Endothelial cell of umbilical vein (primary cell): Measurements from ENCODE around the gene HMGN2. TPM values are rescaled to one million over a fixed set of nuclear protein-coding genes. Genes with fewer than 3 reads are reported as not detected.

ENCODE experiments used
- BruUV-seq: library from RNA; stranded (reverse); fragments of 400-500 nt; replicated peaks from 2 replicates; lab custom pipeline; 2021; lab: Mats Ljungman, UMichigan
- CTCF ChIA-PET: fragments of 300-600, 350-600 bp; sonication (Branson Sonifier 250); formaldehyde crosslinking; loops from one replicate; lab custom pipeline; 2021; ENCODE audit warnings: antibody characterized with exemption, inconsistent platforms; lab: Charles Lee
- POLR2A ChIA-PET: fragments of 300-600, 350-600 bp; sonication (Branson Sonifier 250); formaldehyde crosslinking; loops from one replicate; lab custom pipeline; 2021; ENCODE audit warnings: antibody characterized with exemption, inconsistent platforms; lab: Charles Lee
- DNase-seq: peaks from one replicate; pipeline ENCODE4 v3.0.0-alpha.2; 2011; ENCODE audit warnings: low read depth, low spot score
- FAIRE-seq: peaks from 2 replicates; lab custom pipeline; 2011; peaks lifted over from hg19 to GRCh38; lab: Jason Lieb, UNC
- H2AFZ ChIP-seq: 2 replicates; pipeline ENCODE4 v1.6.0; 2012; ENCODE audit warnings: low read depth, low read length, control low read depth, inconsistent platforms
- H3K27ac ChIP-seq: 2 replicates; pipeline ENCODE4 v1.5.1; 2011; ENCODE audit warnings: low read depth, mild to moderate bottlenecking, control low read depth, low read length, moderate library complexity; ENCODE audit not compliant: insufficient read depth
- H3K27me3 ChIP-seq, 2 experiments: 2 replicates each; pipeline versions ENCODE4 v1.6.0 to v1.6.1; 2011; ENCODE audit warnings: low read length in 2 of 2, mixed read lengths in 1 of 2; ENCODE audit not compliant: control insufficient read depth in 2 of 2, insufficient read depth in 2 of 2
- H3K36me3 ChIP-seq, 2 experiments: 2 replicates in 1 of 2; 3 replicates in 1 of 2; pipeline ENCODE4 v1.5.1; 2011; ENCODE audit warnings: low read length in 2 of 2, mild to moderate bottlenecking in 1 of 2, moderate library complexity in 1 of 2; ENCODE audit not compliant: control insufficient read depth in 2 of 2, insufficient read depth in 2 of 2; ENCODE audit errors: extremely low read depth in 1 of 2
- H3K4me1 ChIP-seq: 3 replicates; pipeline ENCODE4 v1.5.1; 2011; ENCODE audit warnings: mild to moderate bottlenecking, low read length; ENCODE audit not compliant: control insufficient read depth, insufficient read depth; ENCODE audit errors: extremely low read depth
- H3K4me2 ChIP-seq: 2 replicates; pipeline ENCODE4 v1.6.1; 2011; ENCODE audit warnings: low read length, control low read depth, mixed read lengths; ENCODE audit not compliant: insufficient read depth
- H3K4me3 ChIP-seq, 3 experiments: fragments of 200-600 bp in 1 of 3; sonication (generic), shearing (Covaris generic) in 1 of 3; replicated peaks in 1 of 3; 2 replicates each; pipeline ENCODE4 v1.5.1; 2011 to 2016; ENCODE audit warnings: control low read depth in 3 of 3, low read length in 3 of 3, mild to moderate bottlenecking in 2 of 3, inconsistent platforms in 1 of 3, low read depth in 1 of 3, moderate library complexity in 1 of 3; ENCODE audit not compliant: insufficient read depth in 1 of 3
- H3K79me2 ChIP-seq: 2 replicates; pipeline ENCODE4 v1.6.0; 2012; ENCODE audit warnings: low read length, inconsistent platforms; ENCODE audit not compliant: control insufficient read depth, insufficient read depth
- H3K9ac ChIP-seq: replicated peaks from 2 replicates; pipeline ENCODE3; 2011; ENCODE audit warnings: low read length, control low read depth; ENCODE audit not compliant: insufficient read depth; ENCODE audit errors: extremely low read depth
- H3K9me1 ChIP-seq: replicated peaks from 3 replicates; pipeline ENCODE4 v1.6.0; 2011; ENCODE audit warnings: mild to moderate bottlenecking, low read length; ENCODE audit not compliant: control insufficient read depth, insufficient read depth; ENCODE audit errors: extremely low read depth
- H3K9me3 ChIP-seq: replicated peaks from 2 replicates; pipeline ENCODE4 v1.5.1; 2012; ENCODE audit warnings: low read length, inconsistent platforms; ENCODE audit not compliant: control insufficient read depth, insufficient read depth
- H4K20me1 ChIP-seq: replicated peaks from 2 replicates; pipeline ENCODE3; 2011; ENCODE audit warnings: mild to moderate bottlenecking, low read length; ENCODE audit not compliant: control insufficient read depth, insufficient read depth; ENCODE audit errors: extremely low read depth
- EZH2 ChIP-seq: IDR thresholded peaks from 2 replicates; pipeline ENCODE4 v1.6.1; 2012; ENCODE audit warnings: borderline replicate concordance, low read depth, mild to moderate bottlenecking, moderate library complexity, low read length, inconsistent platforms; ENCODE audit not compliant: severe bottlenecking
- FOS ChIP-seq: IDR thresholded peaks from 2 replicates; pipeline ENCODE4 v1.6.1; 2011; ENCODE audit warnings: mild to moderate bottlenecking, low read length, moderate library complexity, borderline replicate concordance; ENCODE audit not compliant: insufficient read depth
- GATA2 ChIP-seq: IDR thresholded peaks from 2 replicates; pipeline ENCODE4 v1.7.0; 2011; ENCODE audit warnings: low read depth, mild to moderate bottlenecking, moderate library complexity, mixed read lengths, low read length; ENCODE audit not compliant: insufficient read length, insufficient read depth
- JUN ChIP-seq: IDR thresholded peaks from 2 replicates; pipeline ENCODE4 v1.6.1; 2011; ENCODE audit warnings: borderline replicate concordance, low read depth; ENCODE audit not compliant: insufficient read length, insufficient read depth
- MYC ChIP-seq: IDR thresholded peaks from one replicate; pipeline ENCODE4 v1.6.1; 2011; ENCODE audit warnings: mild to moderate bottlenecking, low read depth, low read length
- POLR2A ChIP-seq: IDR thresholded peaks from 2 replicates; pipeline ENCODE4 v1.6.1; 2012; ENCODE audit warnings: low read depth, mild to moderate bottlenecking, control low read depth, low read length
- POLR2AphosphoS5 ChIP-seq: IDR thresholded peaks from 2 replicates; pipeline ENCODE4 v1.6.1; 2012; ENCODE audit warnings: low read depth, mild to moderate bottlenecking, control low read depth, low read length, moderate library complexity; ENCODE audit not compliant: insufficient read depth
- dilution Hi-C: fragments of 300-500 bp; cut with MboI; formaldehyde crosslinking; loops from one replicate; pipeline ENCODE4 v1.15.0; 2019; ENCODE audit warnings: low sequenced_read_pairs; ENCODE audit not compliant: extremely low pct_ligation_motif_present
- intact Hi-C: fragments of 100-400 bp; cut with micrococcal nuclease; formaldehyde crosslinking; loops from one replicate; pipeline ENCODE4 v1.10.0; 2022
- polyA plus RNA-seq, 4 experiments: library from polyadenylated mRNA; depleted of rRNA in 3 of 4; stranded (reverse) in 3 of 4; unstranded in 1 of 4; fragments of >200 nt; gene quantifications; 2 replicates each; pipeline versions ENCODE4 v1.2.1 to v1.2.3, GENCODE V29; 2011 to 2012; ENCODE audit warnings: missing spikeins in 1 of 4
- total RNA-seq: library from RNA; stranded (reverse); gene quantifications from 2 replicates; pipeline ENCODE4 v1.2.3, GENCODE V29; 2021
- TF ChIP-seq, protein P1 (sequence below), 2 donors: IDR thresholded peaks; 1 replicate in 1 of 2; 2 replicates in 1 of 2; pipeline ENCODE4 v1.5.1; 2011; ENCODE audit warnings: low read length in 2 of 2, mild to moderate bottlenecking in 2 of 2, moderate library complexity in 2 of 2, control low read depth in 1 of 2, inconsistent platforms in 1 of 2, low read depth in 1 of 2; ENCODE audit not compliant: insufficient read depth in 1 of 2; ENCODE audit errors: extremely low read depth in 1 of 2
- TF ChIP-seq, protein P2 (sequence below): IDR thresholded peaks from 2 replicates; pipeline ENCODE4 v1.6.1; 2011; ENCODE audit not compliant: insufficient read depth, insufficient read length

The HMGN2 gene
- total and polyA plus RNA-seq, 2 donors (not counting 3 experiments of a cell fraction or from before 2014, with no cell fraction given) = 240 to 580 TPM

DNA sequence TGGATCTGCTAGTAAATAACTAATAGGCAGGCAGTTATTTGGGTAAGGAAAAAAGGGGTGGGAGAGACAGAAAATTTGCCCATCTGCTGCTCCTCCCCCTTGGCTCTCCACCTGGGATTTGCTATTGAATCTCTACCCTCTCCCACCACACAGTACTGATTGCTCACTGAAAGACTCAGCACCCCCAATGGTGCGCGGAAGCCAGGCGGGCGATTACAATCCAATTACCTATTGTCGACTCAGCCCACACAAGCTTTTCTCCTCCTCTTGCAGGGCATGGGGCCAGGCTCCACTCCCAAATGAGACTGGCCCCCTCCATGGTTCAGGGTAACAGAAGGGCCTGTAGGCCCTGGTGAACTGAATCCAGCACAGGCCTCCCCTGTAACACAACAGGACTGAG is 2.7 kb upstream of the HMGN2 start:
- H3K4me1 ChIP-seq = peaks cover 11% of the 10 kb centered on the region
- intact Hi-C loops = no loop called here
- peaks cover 21 to 31% of the 10 kb centered on the region in 2 experiments for H3K36me3 ChIP-seq
- H3K27me3 ChIP-seq = no peaks in the 10 kb centered on the region
- H3K79me2 ChIP-seq = peaks cover 16% of the 10 kb centered on the region
- no peaks in the 10 kb centered on the region for H3K9me3 ChIP-seq
- DNase-seq = no peak
- H4K20me1 ChIP-seq = peaks cover 3% of the 10 kb centered on the region
- CTCF ChIA-PET = interaction anchor here (0.9 to 1.8 kb wide), 6 partner anchors 8 to 52 kb away, joined by 3 to 8 read pairs (median 4); no protein-coding TSS in a partner anchor
- H3K4me2 ChIP-seq = no peak overlapping the region
- no peak for FAIRE-seq
- H3K27ac ChIP-seq = no peak overlapping the region
- dilution Hi-C loops = no loop called here
- POLR2A ChIA-PET = no interaction called here
- H3K9me1 ChIP-seq = no peaks in the 10 kb centered on the region
- no peak overlapping the region for H3K4me3 ChIP-seq
- TF ChIP-seq, protein P1, sequence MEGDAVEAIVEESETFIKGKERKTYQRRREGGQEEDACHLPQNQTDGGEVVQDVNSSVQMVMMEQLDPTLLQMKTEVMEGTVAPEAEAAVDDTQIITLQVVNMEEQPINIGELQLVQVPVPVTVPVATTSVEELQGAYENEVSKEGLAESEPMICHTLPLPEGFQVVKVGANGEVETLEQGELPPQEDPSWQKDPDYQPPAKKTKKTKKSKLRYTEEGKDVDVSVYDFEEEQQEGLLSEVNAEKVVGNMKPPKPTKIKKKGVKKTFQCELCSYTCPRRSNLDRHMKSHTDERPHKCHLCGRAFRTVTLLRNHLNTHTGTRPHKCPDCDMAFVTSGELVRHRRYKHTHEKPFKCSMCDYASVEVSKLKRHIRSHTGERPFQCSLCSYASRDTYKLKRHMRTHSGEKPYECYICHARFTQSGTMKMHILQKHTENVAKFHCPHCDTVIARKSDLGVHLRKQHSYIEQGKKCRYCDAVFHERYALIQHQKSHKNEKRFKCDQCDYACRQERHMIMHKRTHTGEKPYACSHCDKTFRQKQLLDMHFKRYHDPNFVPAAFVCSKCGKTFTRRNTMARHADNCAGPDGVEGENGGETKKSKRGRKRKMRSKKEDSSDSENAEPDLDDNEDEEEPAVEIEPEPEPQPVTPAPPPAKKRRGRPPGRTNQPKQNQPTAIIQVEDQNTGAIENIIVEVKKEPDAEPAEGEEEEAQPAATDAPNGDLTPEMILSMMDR (IDR thresholded peaks at IDR 0.05; ENCODE audit: extremely low read depth in 1 of 2, insufficient read depth in 1 of 2, low read depth in 1 of 2, low read length in 2 of 2) = no peak
- no peak for TF ChIP-seq POLR2AphosphoS5
- no peak for TF ChIP-seq FOS
- no peak for TF ChIP-seq POLR2A
- no peak for TF ChIP-seq MYC
- no peak for TF ChIP-seq GATA2
- TF ChIP-seq JUN = no peak
- no peak for TF ChIP-seq EZH2
- TF ChIP-seq, protein P2, sequence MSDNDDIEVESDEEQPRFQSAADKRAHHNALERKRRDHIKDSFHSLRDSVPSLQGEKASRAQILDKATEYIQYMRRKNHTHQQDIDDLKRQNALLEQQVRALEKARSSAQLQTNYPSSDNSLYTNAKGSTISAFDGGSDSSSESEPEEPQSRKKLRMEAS = no peak
- BruUV-seq = no TSS peak
- no peak overlapping the region for H2AFZ ChIP-seq
- no peak overlapping the region for H3K9ac ChIP-seq
